Activated naive CD4-positive, alpha-beta T cell treated with anti-CD3 and anti-CD28 coated beads, Interleukin-2, amount 10 ng/mL, durations not matched to agents 7 days and 5 days (primary cell): Measurements from ENCODE around the gene TRMT112.

Experiments used
- CTCF ChIA-PET: fragments of 350-600 bp; sonication (Branson Sonifier 250); formaldehyde crosslinking; loops from one replicate; lab custom pipeline; 2021; ENCODE audit warnings: antibody characterized with exemption; lab: Charles Lee
- DNase-seq: peaks from one replicate; pipeline ENCODE4 v3.0.0-alpha.2; 2020
- H3K27ac Mint-ChIP-seq: one replicate; pipeline ENCODE4 v1.8.0; 2021; ENCODE audit warnings: mild to moderate bottlenecking, moderate library complexity, mixed read lengths
- H3K27me3 Mint-ChIP-seq: one replicate; pipeline ENCODE4 v1.8.0; 2021; ENCODE audit warnings: mild to moderate bottlenecking, mixed read lengths
- H3K36me3 Mint-ChIP-seq: one replicate; pipeline ENCODE4 v1.8.0; 2021; ENCODE audit warnings: mixed read lengths
- H3K4me1 Mint-ChIP-seq: one replicate; pipeline ENCODE4 v1.8.0; 2021; ENCODE audit warnings: mixed read lengths
- H3K4me3 Mint-ChIP-seq: one replicate; pipeline ENCODE4 v1.8.0; 2021; ENCODE audit warnings: mild to moderate bottlenecking, moderate library complexity, mixed read lengths
- H3K9me3 Mint-ChIP-seq: one replicate; pipeline ENCODE4 v1.8.0; 2021; ENCODE audit warnings: mixed read lengths

Gene TRMT112

GRCh38 chr11:64292460-64293254, 24.7 kb downstream of the TRMT112 start:
- H3K36me3 Mint-ChIP-seq: peaks cover 7% of the 10 kb centered on the region
- no peak overlapping the region for H3K27ac Mint-ChIP-seq
- DNase-seq: no peak
- no peaks in the 10 kb centered on the region for H3K9me3 Mint-ChIP-seq
- CTCF ChIA-PET: interaction anchor here (1.0 to 2.0 kb wide), 2 partner anchors 11 to 88 kb away, joined by 3 to 17 read pairs; partner anchors contain the start of gene ESRRA
- H3K4me1 Mint-ChIP-seq: peaks cover 9% of the 10 kb centered on the region
- peak overlapping the region; percentile 21 for H3K4me3 Mint-ChIP-seq
- H3K27me3 Mint-ChIP-seq: peaks cover 92% of the 10 kb centered on the region

DNA sequence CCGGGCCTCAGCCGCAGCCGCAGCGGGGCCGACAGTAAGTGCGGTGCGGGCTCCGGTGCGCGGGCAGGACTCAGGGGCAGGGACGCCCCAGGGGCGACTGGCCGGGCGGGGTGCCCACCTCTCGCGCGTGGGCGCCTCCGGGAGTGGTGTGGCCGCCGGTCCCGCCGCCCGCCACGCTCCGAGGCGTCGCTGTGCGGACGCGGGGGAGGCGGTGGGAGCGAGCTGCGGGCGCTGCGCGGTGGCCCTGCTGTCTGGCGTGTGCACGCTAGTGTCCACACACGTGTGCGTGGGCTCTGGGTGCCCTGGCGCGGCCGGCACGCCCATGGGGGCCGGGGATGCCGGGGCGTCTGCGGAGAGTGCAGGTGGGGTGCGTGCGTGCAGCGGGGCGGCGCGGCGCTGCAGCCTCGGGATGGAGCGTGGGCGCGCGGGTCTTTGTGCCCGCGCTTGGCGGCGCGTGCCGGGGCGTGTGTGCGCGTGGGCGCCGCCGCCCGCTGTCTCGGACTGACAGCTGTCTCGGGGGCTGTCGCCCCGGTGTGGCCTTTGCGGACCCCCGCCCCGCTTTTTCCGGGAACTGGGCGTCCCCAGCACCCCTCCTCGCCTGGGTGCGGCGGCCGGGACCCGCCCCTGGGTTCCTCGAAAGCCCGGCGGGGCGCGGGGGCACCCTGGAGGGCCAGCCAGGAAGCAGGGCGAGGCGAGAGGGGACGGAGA, 25.5 kb downstream of the TRMT112 start:
- Mint-ChIP-seq H3K9me3 (no peaks in the 10 kb centered on the region), H3K4me1 (peaks cover 13% of the 10 kb centered on the region), H3K27me3 (peaks cover 84% of the 10 kb centered on the region), H3K36me3 (peaks cover 7% of the 10 kb centered on the region), H3K27ac (no peak overlapping the region), H3K4me3 (no peak overlapping the region)
- CTCF ChIA-PET: interaction anchor here (1.0 to 5.9 kb wide), 3 partner anchors 11 to 88 kb away, joined by 3 to 50 read pairs (median 17); partner anchors contain the start of genes CATSPERZ and ESRRA
- peak; percentile 37 for DNase-seq

GRCh38 chr11:64291262-64291751, 26.1 kb downstream of the TRMT112 start, which contains the start of gene KCNK4:
Gene KCNK4, plus strand, starts transcription at chr11:64291302. Its CDS starts 1,717 bp downstream, at chr11:64293019.
- Mint-ChIP-seq H3K27me3 (peaks cover 78% of the 10 kb centered on the region), H3K27ac (no peak within 1 kb of the TSS), H3K4me1 (peaks cover 19% of the 10 kb centered on the region), H3K9me3 (no peaks in the 10 kb centered on the region), H3K4me3 (no peak within 1 kb of the TSS), H3K36me3 (peaks cover 7% of the 10 kb centered on the region)
- CTCF ChIA-PET: interaction anchor here (5.9 kb wide), 1 partner anchor 11 kb away, joined by 50 read pairs; the partner anchor contains the start of gene CATSPERZ
- DNase-seq: no peak

- H3K4me3 Mint-ChIP-seq: no peak overlapping the region
- no peak overlapping the region for H3K27ac Mint-ChIP-seq
- H3K4me1 Mint-ChIP-seq: peaks cover 21% of the 10 kb centered on the region
- no peak for DNase-seq
- H3K27me3 Mint-ChIP-seq: peaks cover 71% of the 10 kb centered on the region
- H3K36me3 Mint-ChIP-seq: peaks cover 7% of the 10 kb centered on the region
- H3K9me3 Mint-ChIP-seq: no peaks in the 10 kb centered on the region
- CTCF ChIA-PET: interaction anchor here (0.7 to 5.9 kb wide), 2 partner anchors 12 to 86 kb away, joined by 3 to 50 read pairs; partner anchors contain the start of gene CATSPERZ
Observed at GRCh38 chr11:64290352-64291261, 26.8 kb downstream of the TRMT112 start.

- H3K27me3 Mint-ChIP-seq: peaks cover 56% of the 10 kb centered on the region
- no peak overlapping the region for H3K4me3 Mint-ChIP-seq
- no peaks in the 10 kb centered on the region for H3K9me3 Mint-ChIP-seq
- peaks cover 23% of the 10 kb centered on the region for H3K4me1 Mint-ChIP-seq
- no peak for DNase-seq
- H3K27ac Mint-ChIP-seq: no peak overlapping the region
- peaks cover 7% of the 10 kb centered on the region for H3K36me3 Mint-ChIP-seq
- CTCF ChIA-PET: interaction anchor here (0.9 to 5.9 kb wide), 2 partner anchors 14 to 17 kb away, joined by 3 to 50 read pairs; partner anchors contain the start of gene CATSPERZ
Observed at GRCh38 chr11:64289002-64289564, 28.3 kb downstream of the TRMT112 start.

DNA sequence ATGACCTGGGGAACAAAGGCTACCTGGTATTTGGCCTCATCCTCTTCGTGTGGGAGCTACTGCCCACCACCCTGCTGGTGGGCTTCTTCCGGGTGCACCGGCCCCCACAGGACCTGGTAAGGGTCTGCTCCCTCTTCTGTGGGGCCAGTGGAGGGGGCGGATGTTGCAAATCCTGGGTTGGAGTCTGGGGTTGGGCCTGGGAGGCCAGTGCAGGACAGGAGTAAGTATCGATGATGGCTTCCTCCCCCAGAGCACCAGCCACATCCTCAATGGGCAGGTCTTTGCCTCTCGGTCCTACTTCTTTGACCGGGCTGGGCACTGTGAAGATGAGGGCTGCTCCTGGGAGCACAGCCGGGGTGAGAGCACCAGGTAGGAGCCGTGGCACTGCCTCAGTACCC, 29.0 kb downstream of the TRMT112 start:
- Mint-ChIP-seq H3K4me3 (no peak overlapping the region), H3K9me3 (no peaks in the 10 kb centered on the region), H3K27me3 (peaks cover 49% of the 10 kb centered on the region), H3K4me1 (peaks cover 29% of the 10 kb centered on the region), H3K36me3 (peaks cover 7% of the 10 kb centered on the region), H3K27ac (no peak overlapping the region)
- CTCF ChIA-PET: interaction anchor here (5.9 kb wide), 1 partner anchor 14 kb away, joined by 50 read pairs; the partner anchor contains the start of gene CATSPERZ
- no peak for DNase-seq

GRCh38 chr11:64287676-64288352, 29.5 kb downstream of the TRMT112 start:
- H3K27me3 Mint-ChIP-seq: peaks cover 43% of the 10 kb centered on the region
- CTCF ChIA-PET: interaction anchor here (5.9 kb wide), 1 partner anchor 15 kb away, joined by 50 read pairs; the partner anchor contains the start of gene CATSPERZ
- no peak overlapping the region for H3K27ac Mint-ChIP-seq
- H3K4me3 Mint-ChIP-seq: peak overlapping the region; percentile 13
- DNase-seq: no peak
- H3K4me1 Mint-ChIP-seq: peaks cover 34% of the 10 kb centered on the region
- H3K36me3 Mint-ChIP-seq: peaks cover 9% of the 10 kb centered on the region
- H3K9me3 Mint-ChIP-seq: no peaks in the 10 kb centered on the region

DNA sequence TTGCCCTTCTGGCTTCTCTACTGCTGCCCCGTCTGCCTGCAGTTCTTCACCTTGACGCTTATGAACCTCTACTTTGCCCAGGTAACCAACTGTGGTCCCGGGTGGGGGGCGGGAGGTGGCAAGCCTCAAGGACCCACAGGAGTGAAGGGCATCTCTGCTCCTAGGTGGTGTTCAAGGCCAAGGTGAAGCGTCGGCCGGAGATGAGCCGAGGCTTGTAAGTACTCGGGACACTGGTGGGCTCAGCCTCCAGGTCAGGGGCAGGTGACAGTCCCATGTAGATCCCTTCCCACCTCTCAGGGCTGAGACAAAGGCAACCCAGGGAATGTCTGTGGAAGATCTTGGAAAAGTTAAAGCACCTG, 30.6 kb downstream of the TRMT112 start:
- peaks cover 9% of the 10 kb centered on the region for H3K36me3 Mint-ChIP-seq
- peak overlapping the region; percentile 84 for H3K4me3 Mint-ChIP-seq
- peak overlapping the region; percentile 85 for H3K27ac Mint-ChIP-seq
- no peak for DNase-seq
- H3K27me3 Mint-ChIP-seq: peaks cover 33% of the 10 kb centered on the region
- CTCF ChIA-PET: interaction anchor here (1.2 to 5.9 kb wide), 2 partner anchors 16 to 299 kb away, joined by 3 to 50 read pairs; partner anchors contain the start of gene CATSPERZ
- no peaks in the 10 kb centered on the region for H3K9me3 Mint-ChIP-seq
- H3K4me1 Mint-ChIP-seq: peaks cover 34% of the 10 kb centered on the region

DNA sequence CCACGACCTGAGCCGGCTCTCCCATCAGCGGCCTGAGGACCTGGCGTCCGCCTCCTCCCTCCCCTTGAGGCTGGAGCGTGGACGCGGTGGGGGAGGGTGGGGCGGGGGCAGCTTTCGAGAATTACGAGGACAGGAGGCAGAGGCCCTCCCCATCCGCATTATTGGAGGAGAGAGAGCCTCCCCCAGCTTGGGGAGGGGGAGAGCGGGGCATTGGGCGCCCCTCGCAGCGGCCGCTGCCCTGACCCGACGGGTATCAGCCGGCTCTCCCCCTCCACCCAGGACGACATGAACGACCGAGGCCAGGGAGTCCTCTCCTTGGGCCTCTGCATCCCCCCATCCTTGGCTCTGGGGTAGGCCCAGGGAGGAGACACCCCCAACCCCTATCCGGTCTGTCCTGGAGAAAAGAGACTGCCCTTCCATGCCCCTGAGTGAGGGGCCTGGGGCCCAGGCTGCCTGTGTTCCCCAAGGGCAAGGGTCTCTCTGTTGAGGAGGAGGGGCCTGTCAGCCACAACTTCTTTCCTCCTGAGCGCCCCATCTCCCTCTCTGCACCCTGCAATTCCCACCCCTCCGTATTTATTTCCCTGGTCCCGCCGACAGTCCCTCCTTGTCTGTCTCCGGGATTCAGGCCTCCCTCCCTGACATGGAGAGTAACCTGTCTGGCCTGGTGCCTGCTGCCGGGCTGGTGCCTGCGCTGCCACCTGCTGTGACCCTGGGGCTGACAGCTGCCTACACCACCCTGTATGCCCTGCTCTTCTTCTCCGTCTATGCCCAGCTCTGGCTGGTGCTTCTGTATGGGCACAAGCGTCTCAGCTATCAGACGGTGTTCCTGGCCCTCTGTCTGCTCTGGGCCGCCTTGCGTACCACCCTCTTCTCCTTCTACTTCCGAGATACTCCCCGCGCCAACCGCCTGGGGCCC, 31.2 kb downstream of the TRMT112 start:
- no peaks in the 10 kb centered on the region for H3K9me3 Mint-ChIP-seq
- DNase-seq: peak; percentile 58

GRCh38 chr11:64284962-64285884, 32.1 kb downstream of the TRMT112 start, which contains the start of gene GPR137:
Gene GPR137, plus strand, starts transcription at chr11:64285848. Its CDS starts 677 bp downstream, at chr11:64286525.
- H3K27me3 Mint-ChIP-seq: peaks cover 19% of the 10 kb centered on the region
- peaks cover 29% of the 10 kb centered on the region for H3K4me1 Mint-ChIP-seq
- peak within 1 kb of the TSS; percentile 84 for H3K4me3 Mint-ChIP-seq

More for the DNA sequence above, 31.2 kb downstream of the TRMT112 start:
- Mint-ChIP-seq H3K36me3 (peaks cover 9% of the 10 kb centered on the region), H3K4me3 (peak overlapping the region; percentile 84), H3K4me1 (peaks cover 34% of the 10 kb centered on the region), H3K27me3 (peaks cover 28% of the 10 kb centered on the region), H3K27ac (peak overlapping the region; percentile 85)
- CTCF ChIA-PET: interaction anchor here (0.7 to 5.9 kb wide), 5 partner anchors 9 to 298 kb away, joined by 3 to 50 read pairs (median 5); partner anchors contain the start of gene CATSPERZ

More at GRCh38 chr11:64284962-64285884, 32.1 kb downstream of the TRMT112 start, which contains the start of gene GPR137:
- H3K9me3 Mint-ChIP-seq: no peaks in the 10 kb centered on the region
- CTCF ChIA-PET: interaction anchor here (0.6 to 2.5 kb wide), 5 partner anchors 8 to 81 kb away, joined by 3 to 14 read pairs (median 3); no protein-coding TSS in a partner anchor
- peak; percentile 92 for DNase-seq
- peaks cover 2% of the 10 kb centered on the region for H3K36me3 Mint-ChIP-seq
- H3K27ac Mint-ChIP-seq: peak within 1 kb of the TSS; percentile 89
